BE2C (cell line): ENCODE measurements around the gene HTR2B. TPM values are rescaled to one million over a fixed set of nuclear protein-coding genes. Genes with fewer than 3 reads are reported as not detected.

Source experiments
- DNase-seq: peaks from one replicate; pipeline ENCODE4 v3.0.0-alpha.2; 2020
- H3K27me3 ChIP-seq: fragments of 250-450 bp; sonication (Bioruptor Pico); 2 replicates; pipeline ENCODE4 v1.5.1; 2020; ENCODE audit warnings: mild to moderate bottlenecking
- H3K36me3 ChIP-seq: fragments of 250-450 bp; sonication (Bioruptor Pico); 2 replicates; pipeline ENCODE4 v1.5.1; 2020; ENCODE audit warnings: mild to moderate bottlenecking
- H3K4me1 ChIP-seq: fragments of 250-450 bp; sonication (Bioruptor Pico); 2 replicates; pipeline ENCODE4 v1.5.1; 2020
- H3K4me3 ChIP-seq: 2 replicates; pipeline ENCODE4 v1.5.1; 2011; ENCODE audit warnings: low read depth, low read length
- H3K9me3 ChIP-seq: fragments of 250-450 bp; sonication (Bioruptor Pico); 2 replicates; pipeline ENCODE4 v1.5.1; 2020
- polyA plus RNA-seq: library from polyadenylated mRNA; unstranded; fragments of >200 nt; gene quantifications from one replicate; pipeline ENCODE4 v1.2.1, GENCODE V29; 2012; ENCODE audit warnings: low read depth, missing spikeins; ENCODE audit not compliant: insufficient read length, insufficient read depth
- TF ChIP-seq, protein P1 (sequence below): IDR thresholded peaks from 2 replicates; pipeline ENCODE4 v1.5.1; 2012; ENCODE audit warnings: mild to moderate bottlenecking, low read depth, low read length

HTR2B gene
- polyA plus RNA-seq = 8.6 TPM

DNA sequence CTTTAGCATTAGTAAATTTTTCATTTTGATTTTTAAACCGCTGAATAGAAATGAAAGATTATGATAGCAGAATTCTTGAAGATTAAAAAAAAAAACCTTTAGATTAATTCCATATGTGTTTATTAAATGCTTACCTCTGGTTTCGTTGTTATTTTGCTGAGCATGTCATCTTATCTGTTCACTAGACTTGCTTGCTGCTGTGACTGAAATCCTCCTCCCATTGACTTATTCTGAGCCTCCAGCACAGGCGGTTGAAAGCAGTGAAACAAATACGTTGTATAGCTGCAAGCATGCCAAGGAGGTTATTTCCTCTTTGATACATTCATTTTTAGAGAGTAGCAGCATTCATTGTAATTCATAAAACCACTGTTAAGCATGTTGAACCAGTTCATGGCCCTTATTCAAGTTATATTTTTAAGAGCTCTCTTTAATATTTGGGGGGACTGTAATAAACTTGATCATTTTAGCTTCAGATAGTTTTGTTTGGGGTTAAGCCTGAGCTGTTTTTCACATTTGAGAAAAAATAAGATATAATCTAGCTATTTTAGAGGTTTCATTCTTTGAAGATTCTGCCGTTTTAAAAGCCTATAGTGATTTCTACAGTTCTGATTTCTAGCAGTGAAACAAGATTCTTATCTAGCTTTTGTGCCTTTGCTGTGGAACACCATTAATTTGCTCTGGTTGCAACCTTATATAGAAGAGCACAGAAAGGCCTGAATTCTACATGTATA lies at the start of gene HTR2B:
Gene HTR2B, minus strand, starts transcription at position 205 of the 731 bp plus-strand sequence. CDS start 1,278 bp downstream, outside the sequence.
- Histone ChIP-seq H3K9me3 (no peaks in the 10 kb centered on the region), H3K36me3 (no peaks in the 10 kb centered on the region), H3K4me3 (peak within 1 kb of the TSS; percentile 51), H3K27me3 (no peaks in the 10 kb centered on the region), H3K4me1 (no peaks in the 10 kb centered on the region; the same call in 1 of the 2 replicates)
- peak; percentile 38 for DNase-seq
- TF ChIP-seq, protein P1, sequence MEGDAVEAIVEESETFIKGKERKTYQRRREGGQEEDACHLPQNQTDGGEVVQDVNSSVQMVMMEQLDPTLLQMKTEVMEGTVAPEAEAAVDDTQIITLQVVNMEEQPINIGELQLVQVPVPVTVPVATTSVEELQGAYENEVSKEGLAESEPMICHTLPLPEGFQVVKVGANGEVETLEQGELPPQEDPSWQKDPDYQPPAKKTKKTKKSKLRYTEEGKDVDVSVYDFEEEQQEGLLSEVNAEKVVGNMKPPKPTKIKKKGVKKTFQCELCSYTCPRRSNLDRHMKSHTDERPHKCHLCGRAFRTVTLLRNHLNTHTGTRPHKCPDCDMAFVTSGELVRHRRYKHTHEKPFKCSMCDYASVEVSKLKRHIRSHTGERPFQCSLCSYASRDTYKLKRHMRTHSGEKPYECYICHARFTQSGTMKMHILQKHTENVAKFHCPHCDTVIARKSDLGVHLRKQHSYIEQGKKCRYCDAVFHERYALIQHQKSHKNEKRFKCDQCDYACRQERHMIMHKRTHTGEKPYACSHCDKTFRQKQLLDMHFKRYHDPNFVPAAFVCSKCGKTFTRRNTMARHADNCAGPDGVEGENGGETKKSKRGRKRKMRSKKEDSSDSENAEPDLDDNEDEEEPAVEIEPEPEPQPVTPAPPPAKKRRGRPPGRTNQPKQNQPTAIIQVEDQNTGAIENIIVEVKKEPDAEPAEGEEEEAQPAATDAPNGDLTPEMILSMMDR = no peak

DNA sequence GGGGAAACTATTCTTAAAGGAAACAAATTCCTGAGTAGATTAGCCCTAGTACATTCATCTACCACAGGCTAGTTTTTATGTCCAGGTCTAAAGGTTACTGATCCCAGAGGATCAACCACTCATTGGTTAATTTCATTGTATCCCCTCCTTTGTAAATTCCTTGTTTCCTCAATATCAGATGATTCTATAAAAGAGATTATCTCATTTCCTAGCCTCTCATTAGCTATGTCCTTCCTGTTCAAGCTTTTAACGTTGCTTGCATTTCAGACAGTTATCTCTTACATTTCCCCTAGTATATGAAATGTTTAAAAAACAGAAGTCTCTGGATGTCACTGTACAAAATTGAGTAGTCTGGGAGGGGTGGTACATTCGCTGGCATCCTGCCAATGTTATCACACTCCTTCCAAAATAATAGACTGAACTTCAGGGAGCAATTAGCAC lies 49.4 kb upstream of the HTR2B start:
- Histone ChIP-seq H3K36me3 (peaks cover 44% of the 10 kb centered on the region), H3K9me3 (no peaks in the 10 kb centered on the region; the same call in 1 of the 2 replicates), H3K4me1 (peaks cover 28% of the 10 kb centered on the region), H3K4me3 (no peak overlapping the region), H3K27me3 (no peaks in the 10 kb centered on the region)
- TF ChIP-seq, protein P1 = no peak
- DNase-seq = no peak

DNA sequence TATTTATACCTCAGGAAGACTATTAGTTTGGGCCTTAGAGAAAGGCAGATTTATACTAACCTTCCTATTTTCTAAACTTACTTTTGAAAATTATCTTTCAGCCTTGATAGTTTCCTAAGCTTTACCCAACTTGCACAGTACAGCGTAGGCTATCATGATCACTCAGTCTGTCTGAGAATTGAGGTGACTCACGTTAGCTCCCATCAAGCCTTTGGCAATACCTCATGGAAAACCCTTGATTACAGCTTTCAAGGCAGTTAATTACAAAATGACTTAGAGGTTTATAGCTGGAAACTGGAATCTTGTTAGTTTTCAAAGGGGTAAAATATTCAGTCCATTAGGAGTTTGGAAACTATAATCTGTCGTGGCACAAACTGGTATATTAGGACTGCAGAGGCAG lies 47.2 kb upstream of the HTR2B start:
- no peaks in the 10 kb centered on the region for H3K9me3 ChIP-seq
- peaks cover 58% of the 10 kb centered on the region for H3K36me3 ChIP-seq
- TF ChIP-seq, protein P1 = no peak
- H3K4me3 ChIP-seq = no peak overlapping the region
- no peak for DNase-seq
- peaks cover 37% of the 10 kb centered on the region for H3K4me1 ChIP-seq
- no peaks in the 10 kb centered on the region for H3K27me3 ChIP-seq

DNA sequence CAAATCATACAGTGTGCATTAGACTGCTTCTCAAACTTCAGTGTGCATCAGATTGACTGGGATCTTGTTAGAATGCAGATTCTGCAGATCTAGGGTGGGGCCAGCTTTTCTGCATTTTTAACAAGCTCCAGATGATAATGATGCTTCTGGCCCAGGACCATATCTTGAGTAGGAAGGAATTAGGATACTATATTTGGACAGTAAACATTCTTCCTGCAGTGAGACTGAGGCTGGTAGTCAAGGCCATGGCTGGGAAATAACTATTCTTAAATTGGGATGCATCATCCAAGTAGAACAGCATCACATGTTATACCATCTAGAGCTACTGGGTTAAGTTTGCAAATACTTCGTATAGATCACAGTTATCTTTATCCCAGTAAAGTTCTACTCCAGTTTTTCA lies 45.2 kb upstream of the HTR2B start:
- peaks cover 37% of the 10 kb centered on the region for H3K4me1 ChIP-seq
- no peak overlapping the region for H3K4me3 ChIP-seq
- DNase-seq = no peak
- no peaks in the 10 kb centered on the region for H3K9me3 ChIP-seq
- TF ChIP-seq, protein P1 = no peak
- H3K36me3 ChIP-seq = peaks cover 60% of the 10 kb centered on the region
- H3K27me3 ChIP-seq = no peaks in the 10 kb centered on the region

DNA sequence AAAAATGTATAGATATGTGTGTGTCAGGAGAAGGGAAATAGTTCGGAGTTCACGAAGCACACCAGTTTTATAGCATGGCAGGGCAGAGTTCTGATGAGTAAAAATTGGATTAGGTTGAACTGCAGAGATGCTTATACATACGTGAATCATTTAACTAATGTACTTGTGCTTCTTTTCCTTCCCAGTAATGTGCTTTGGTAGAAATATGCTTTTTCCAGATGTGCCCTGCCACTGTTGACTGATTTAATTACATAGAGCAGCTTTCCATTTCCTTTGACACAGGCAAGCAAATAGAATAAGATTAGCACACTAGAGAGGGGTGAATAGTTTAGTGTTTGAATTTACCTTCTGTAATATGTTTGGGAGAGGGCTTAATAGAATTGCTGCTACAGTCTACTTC lies 44.6 kb upstream of the HTR2B start:
- TF ChIP-seq, protein P1 = no peak
- Histone ChIP-seq H3K4me3 (no peak overlapping the region), H3K27me3 (no peaks in the 10 kb centered on the region), H3K9me3 (no peaks in the 10 kb centered on the region), H3K36me3 (peaks cover 59% of the 10 kb centered on the region), H3K4me1 (peaks cover 36% of the 10 kb centered on the region)
- no peak for DNase-seq

DNA sequence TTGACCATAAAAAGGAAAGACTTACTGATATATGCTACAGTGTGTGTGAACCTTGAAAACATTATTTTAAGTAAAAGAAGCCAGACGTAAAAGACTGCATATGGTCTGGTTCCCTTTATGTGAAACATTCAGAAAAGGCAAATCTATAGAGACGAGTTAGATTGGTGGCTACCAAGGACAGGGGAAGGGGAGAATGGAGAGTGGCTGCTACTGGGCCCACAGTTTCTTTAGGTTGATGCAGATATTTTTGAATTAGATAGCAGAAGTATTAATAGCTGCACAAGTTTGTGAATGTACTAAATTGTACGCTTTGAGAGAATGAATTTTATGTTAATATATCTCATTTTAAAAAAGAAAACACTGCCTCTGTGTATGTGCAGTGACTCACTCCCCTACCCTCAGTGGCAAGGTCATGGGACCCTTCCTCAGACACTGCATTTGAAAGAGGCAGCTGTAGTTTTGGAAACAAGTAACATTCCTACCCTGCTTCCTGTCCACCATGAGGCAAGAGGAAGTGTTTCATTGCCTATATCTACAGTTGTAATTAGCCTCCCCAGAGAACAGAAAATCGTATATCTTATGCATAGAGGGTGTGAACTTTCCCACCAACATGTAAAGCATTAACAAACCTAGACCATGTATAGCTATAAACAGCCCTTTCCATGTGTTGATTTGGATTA lies 43.8 kb upstream of the HTR2B start:
- Histone ChIP-seq H3K27me3 (no peaks in the 10 kb centered on the region), H3K4me3 (no peak overlapping the region), H3K36me3 (peaks cover 59% of the 10 kb centered on the region), H3K4me1 (peaks cover 28% of the 10 kb centered on the region), H3K9me3 (no peaks in the 10 kb centered on the region)
- TF ChIP-seq, protein P1 = no peak
- DNase-seq = no peak
